NCI-H2227 treated with DMSO at 0.1 percent for 48 hours (cell line): Measurements from ENCODE around the gene NR4A2.
"Not testable (repeated sequence)": the region's sequence is repeated elsewhere in the genome, so short reads cannot be mapped to it uniquely, and the experiment has no call there.

ENCODE experiments used
- DNase-seq: peaks from one replicate; lab custom pipeline; 2025; lab: John Stamatoyannopoulos, UW

NR4A2 gene

DNA sequence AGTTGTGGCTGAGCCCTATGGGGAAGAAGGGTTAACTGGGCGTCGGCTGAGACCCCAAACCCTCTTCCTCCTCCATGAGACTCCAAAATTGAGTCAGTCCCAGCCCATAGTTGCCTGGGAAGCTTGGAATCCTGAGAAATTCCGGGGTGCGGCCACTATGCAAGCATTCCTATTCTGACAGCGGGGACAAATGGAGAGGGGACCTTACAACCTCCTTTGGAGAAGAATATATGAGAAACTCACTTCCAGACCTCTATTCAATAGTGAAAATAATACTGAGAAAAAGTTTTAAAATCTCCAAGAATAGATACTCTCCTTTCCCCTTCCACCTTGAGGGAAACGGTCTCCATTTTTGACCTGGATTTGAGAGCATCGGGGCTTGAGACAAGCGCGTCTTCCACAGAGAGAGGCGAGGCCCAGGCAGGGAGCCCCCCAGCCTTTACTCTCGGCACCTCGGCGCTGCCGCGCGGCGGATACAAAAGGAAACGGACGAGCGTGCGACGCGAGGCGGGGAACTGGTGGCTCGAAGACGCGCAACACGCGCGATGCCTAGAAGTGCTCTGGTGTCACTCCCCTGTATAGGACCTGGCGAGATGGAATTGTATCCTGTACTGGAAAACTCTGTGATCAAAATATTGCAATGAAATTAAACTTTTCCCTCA is 11.1 kb downstream of the NR4A2 start:
- DNase-seq, result no peak

DNA sequence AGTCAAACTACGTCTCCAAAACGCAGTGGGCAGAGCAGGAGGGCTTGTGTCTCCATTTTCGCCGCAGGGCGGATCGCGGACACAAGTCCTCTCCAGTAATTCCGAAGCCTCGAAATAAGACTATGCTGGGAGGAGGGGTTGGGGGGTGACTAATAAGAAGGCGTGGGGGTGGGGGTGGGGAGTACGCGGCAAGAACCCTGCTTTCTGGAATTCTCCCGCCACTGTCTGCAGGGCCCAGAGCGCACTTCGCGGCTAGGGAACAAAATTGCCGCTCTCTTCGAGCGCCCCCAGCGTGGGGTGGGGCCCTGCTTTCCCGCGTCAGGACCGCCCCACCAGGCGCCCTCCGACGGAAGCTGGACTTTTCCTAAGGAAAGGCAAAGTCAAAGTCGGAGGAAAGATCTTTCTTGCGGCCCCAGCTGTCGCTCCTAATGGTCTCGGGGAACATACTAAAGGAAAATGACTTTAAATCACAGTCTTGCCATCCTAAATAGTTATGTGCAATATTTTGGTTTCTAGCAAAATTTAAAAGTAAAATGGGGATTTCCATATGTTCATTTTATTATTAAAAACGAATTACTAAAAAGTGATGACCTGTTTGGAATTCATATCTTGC is 11.9 kb downstream of the NR4A2 start:
- no peak for DNase-seq

DNA sequence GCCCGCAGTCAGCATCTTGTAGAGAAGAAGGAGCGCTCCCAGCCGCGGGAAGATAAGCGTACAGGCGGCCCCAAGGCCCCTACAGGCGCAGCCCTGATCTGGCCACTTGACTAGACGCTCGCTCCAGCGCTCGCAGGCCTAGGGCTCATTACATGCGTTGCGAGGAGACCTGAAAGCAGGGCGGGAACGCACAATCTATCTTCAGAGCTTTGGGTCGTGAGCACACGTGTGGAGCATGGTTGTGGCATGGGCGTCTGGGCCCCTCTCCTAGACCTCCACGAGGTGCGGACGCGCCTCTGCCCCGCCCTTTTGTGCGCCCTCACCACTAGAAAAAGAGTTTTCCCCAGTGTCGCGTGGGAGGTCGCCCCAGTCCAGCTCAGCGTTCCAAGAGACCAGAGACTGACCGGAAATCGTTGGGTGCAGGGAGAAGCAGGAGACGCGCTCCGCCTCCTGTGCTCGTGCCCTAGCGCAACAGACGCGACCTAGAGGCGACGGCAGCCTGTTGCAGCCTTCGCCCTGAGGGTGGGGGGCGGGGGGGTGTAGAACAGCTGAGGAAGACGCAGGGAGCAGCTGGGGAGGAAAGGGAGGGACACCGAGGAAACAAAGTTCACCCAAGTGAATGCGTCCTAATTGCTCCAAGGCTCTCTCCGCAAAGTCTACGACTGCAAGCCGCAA is 12.6 kb downstream of the NR4A2 start:
- DNase-seq, result no peak

DNA sequence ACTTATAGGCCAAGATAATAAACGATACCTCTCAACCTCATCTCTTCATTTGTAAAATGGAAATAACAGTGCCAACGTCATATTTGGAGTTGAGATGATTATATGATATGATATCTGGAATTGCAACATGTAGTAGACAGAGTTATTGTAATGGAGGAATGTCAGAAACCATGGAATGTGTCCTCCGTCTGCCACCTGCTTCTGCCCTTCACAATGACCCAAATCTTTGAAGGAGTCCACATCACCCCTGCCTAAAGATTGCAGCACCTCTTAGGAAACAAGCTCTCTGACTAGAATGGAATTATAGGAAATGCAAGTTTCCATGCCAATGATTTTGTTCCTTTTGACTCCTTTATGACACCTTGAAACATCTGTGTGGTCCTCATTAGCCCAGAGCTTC is 14.9 kb downstream of the NR4A2 start:
- no peak for DNase-seq

DNA sequence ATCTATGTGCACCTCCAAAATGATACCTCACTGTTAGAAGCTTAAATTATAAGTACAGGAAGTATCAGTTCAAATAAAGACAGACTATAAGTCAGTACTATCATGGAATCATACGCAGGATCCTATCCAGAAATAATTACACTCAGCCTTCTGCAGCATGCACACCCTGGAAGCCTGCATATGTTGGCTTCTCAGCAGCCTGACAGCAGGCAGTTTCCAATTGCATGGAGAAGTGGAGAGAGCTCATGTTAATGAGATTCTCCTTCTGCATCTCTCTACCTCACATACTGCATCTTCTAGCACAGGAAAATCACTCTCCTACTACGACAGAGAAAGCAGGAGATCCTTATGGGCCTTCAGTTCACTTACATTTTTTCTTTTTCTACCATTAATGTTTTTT is 20.5 kb downstream of the NR4A2 start:
- peak; percentile 10 for DNase-seq

DNA sequence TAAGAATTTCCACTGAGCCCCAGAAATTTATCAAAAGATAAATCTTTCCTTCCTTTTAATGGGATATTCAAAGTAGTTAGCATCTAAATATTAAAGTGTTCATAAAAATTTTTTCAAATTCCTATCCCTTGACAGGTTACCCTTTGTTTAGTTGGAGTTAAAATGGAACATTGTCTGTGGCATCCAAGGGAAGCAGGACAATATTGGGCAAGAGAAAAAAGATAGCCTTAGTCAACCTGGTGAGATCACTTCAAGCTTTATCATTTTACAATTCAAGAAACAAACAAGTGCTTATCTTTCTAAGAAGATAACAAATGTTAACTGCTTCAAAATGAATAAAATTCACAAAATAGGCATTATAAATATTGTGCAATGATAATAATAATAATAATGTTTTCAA is 21.7 kb downstream of the NR4A2 start:
- no peak for DNase-seq

DNA sequence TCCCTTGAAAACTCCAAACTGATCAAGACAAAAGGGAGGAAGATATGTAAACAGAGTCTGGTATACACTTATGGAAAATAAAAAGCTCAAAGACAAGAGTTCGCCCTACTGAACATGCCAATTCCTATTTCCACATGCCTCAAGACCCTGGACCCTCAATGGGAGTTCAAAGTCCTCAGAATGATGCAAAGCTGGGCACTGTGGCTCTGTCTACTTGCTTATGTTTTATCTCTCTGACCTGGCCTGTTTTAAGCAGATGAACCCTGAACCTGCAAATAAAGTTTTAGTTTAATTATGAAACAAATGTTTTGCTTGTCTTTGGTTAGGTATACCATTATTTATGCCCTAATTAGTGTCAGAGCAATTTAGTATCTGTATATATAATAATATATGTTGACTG is 22.6 kb downstream of the NR4A2 start:
- DNase-seq, result no peak

DNA sequence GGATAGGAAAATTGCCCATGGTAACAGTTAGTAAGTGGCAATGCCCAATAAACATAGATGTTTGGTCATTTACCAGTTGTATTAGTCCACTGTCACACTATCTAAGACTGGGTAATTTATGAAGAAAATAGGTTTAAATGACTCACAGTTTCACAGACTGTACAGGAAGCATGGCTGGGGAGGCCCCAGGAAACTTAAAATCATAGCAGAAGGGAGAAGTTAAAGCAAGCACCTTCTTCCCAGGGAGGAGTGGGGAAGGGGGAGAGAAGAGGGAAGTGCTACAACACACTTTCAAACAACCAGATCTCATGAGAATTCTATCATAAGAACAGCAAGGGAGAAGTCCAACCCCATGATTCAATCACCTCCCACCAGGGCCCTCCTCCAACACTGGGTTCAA is 23.4 kb downstream of the NR4A2 start:
- DNase-seq, result no peak

DNA sequence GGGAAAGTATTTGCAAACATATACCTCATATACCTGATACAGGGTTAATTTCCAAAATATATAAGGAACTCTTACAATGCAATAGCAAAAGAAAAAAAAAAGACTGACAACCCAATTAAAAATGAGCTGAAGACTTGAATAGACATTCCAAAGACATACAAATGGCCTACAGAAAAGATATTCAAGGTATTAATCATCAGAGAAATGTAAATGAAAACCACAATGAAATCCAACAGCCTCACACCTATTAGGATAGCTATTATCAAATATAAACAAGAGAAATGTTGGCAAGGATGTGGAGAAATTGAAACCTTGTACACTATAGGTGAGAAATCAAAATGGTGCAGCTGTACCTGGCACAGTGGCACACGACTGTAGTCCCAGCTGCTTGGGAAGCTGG is 25.7 kb downstream of the NR4A2 start:
- DNase-seq, result no peak

DNA sequence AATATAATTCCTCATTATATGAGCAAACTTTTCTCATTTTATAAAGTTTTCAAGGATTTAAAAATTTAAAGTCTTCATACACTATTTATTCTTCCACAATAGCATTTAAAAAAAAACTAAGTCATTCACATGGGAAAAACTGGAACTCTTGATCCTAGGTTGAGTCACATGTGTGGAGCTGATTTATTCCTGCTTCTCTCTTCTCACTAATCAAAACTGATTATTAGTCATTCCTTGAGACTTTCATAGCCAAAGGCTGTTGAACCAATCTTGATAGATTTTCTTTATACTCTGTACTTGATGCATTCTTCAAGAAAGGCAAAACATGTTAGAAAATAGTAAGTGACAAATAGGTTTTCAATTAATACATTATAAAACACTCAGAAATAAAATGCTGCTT is 27.4 kb downstream of the NR4A2 start:
- DNase-seq, result no peak

DNA sequence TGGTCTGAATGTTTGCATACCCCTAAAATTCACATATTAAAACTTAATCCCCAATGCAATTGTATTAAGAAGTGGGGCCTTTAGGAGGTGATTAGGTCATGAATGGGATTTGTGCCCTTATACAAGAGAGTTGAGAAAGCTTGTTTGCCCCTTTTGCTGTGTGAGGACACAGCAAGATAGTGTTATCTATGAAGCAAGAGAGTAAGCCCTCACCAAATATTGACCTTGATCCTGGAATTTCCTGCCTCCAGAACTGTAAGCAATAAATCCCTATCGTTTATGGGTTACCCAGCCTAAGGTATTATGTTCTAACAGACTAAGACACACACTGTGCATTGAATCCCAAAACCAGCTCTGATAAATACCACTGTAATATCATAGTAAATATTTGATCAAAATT is 32.2 kb downstream of the NR4A2 start:
- no peak for DNase-seq

DNA sequence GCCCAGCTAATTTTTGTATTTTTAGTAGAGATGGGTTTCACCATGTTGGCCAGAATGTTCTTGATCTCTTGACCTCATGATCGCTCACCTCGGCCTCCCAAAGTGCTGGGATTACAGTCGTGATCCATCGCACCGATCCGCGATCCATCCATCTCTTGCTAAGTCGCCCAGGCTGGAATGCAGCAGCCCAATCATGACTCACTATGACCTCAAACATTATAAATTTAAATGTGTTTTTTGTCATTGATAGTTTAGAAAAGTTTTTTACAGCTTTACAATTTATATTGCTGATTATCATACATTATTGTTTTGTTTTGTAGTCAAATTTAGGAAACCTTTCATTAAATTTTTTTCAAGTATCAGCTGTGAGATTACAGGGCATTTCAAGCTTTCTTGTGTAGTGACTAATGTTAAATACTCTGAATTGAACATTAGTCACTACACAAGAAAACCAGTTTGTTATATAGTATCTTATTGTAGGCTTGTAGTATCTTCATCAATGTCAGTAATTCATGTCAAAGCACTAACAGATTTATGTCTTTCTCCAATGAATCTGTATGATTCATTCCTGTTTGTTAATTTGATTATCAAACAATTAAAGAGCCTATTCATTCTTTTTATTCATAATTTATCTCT is 37.5 kb downstream of the NR4A2 start:
- DNase-seq, result no peak

DNA sequence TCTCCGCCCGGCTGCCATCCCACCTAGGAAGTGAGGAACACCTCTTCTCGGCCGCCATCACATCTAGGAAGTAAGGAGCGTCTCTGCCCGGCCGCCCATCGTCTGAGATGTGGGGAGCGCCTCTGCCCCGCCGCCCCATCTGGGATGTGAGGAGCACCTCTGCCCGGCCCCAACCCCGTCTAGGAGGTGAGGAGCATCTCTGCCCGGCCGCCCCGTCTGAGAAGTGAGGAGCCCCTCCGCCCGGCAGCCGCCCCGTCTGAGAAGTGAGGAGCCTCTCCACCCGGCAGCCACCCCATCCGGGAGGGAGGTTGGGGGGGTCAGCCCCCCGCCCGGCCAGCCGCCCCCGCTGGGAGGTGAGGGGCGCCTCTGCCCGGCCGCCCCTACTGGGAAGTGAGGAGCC is 39.1 kb downstream of the NR4A2 start:
- DNase-seq, result not testable (repeated sequence)

DNA sequence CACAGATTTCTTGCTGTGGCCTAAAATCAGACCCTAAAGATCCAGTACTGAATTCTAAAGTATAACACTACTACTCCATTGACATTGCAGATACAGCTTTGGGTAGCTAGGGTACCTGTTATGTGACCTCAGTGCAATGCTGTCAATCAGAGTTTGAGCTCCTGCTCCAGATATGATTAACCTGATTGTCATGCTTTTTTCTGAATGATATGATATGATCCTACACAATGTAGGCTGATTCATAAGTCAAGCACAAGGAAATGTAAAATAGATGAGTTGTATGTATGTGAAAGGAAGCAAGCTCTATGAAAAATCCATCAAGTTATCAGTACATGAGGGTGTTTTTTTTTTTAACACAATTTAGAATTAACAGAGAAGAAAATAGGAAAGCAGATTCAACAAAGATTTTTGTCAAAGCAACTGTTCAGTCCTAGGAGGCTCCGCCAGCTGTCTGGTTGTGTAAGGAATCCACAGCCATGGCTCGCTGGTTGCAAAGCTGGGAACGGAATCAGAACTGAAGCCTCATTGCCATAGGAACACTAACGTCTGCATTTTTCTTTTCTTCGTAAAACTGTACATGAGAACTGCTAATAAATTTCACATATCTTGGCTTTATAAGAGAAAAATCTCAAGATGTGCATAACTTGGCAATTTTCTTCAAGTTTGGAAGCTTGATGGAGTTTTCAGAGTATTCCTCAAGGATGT is 52.9 kb downstream of the NR4A2 start:
- DNase-seq, result no peak
